Heart left ventricle (tissue), 13 donors: ENCODE data around the gene MRPL47.
"Not testable (repeated sequence)": the region's sequence is repeated elsewhere in the genome, so short reads cannot be mapped to it uniquely, and the experiment has no call there.

Experiments used
- POLR2A ChIP-seq, 2 donors: fragments of 450-650 bp; IDR thresholded peaks; one replicate each; pipeline ENCODE4 v1.6.1; 2017; ENCODE audit warnings: antibody characterized with exemption in 2 of 2, mild to moderate bottlenecking in 2 of 2, moderate library complexity in 2 of 2
- TF ChIP-seq, protein P1 (sequence below), 12 donors: fragments of 200-600 bp; sonication (generic) in 4 of 12; IDR thresholded peaks; one replicate each; pipeline versions ENCODE4 v1.5.0 to v1.8.0; 2018 to 2022; ENCODE audit warnings: antibody characterized with exemption in 12 of 12, mild to moderate bottlenecking in 5 of 12
- donor health status: ischemic (EF 13 %, LVEDD 7.1; RV severe dilation, severe dysfunction).
- donor health status: DM: no; HTN: yes; CAD: no.
- donor health status: DM: no; HTN: no; CAD: no.
- donor health status: ischemic (EF 25% LVEDD 6.9; RV normal size, moderate dysfunction).
- donor health status: ischemic (EF 25% LVEDD 5.7; RV mildly dilated, moderate dysfunction).
- donor health status: ischemic (EF 35%, LVEDD 5.7; RV mildly dilated, moderate dysfunction).
- donor health status: nonischemic (EF 11% LVEDD 7.7; RV severe dilation, severe dysfunction).
- donor health status: DM: yes; HTN: yes; CAD: no.
- donor health status: PGD.
- donor health status: ischemic (EF 29% LVEDD 5.4; RV normal size, mild dysfunction).
- donor health status: nonischemic (EF 23%, LVEDD 6.1; RV moderate dilation, normal function).

DNA sequence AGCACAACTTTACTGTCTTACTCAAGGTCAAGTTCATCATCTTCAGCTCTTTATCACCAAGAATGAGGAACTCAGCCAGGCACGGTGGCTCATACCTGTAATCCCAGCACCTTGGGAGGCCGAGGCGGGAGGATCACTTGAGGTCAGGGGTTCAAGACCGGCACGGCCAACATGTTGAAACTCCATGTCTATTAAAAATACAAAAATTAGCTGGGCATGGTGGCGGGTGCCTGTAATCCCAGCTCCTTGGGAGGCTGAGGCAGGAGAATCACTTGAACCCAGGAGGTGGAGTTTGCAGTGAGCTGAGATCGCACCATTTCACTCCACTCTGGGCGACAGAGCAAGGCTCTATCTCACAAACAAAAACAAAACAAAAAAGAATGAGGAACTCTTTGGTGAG, 39.4 kb upstream of the MRPL47 start:
- TF ChIP-seq, protein P1, sequence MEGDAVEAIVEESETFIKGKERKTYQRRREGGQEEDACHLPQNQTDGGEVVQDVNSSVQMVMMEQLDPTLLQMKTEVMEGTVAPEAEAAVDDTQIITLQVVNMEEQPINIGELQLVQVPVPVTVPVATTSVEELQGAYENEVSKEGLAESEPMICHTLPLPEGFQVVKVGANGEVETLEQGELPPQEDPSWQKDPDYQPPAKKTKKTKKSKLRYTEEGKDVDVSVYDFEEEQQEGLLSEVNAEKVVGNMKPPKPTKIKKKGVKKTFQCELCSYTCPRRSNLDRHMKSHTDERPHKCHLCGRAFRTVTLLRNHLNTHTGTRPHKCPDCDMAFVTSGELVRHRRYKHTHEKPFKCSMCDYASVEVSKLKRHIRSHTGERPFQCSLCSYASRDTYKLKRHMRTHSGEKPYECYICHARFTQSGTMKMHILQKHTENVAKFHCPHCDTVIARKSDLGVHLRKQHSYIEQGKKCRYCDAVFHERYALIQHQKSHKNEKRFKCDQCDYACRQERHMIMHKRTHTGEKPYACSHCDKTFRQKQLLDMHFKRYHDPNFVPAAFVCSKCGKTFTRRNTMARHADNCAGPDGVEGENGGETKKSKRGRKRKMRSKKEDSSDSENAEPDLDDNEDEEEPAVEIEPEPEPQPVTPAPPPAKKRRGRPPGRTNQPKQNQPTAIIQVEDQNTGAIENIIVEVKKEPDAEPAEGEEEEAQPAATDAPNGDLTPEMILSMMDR (IDR thresholded peaks at IDR 0.05), result not testable (repeated sequence)
- TF ChIP-seq POLR2A (IDR thresholded peaks at IDR 0.05), result not testable (repeated sequence)
